T-helper 1 cell treated with Interleukin-12 subunit alpha and Interleukin-12 subunit beta and Interleukin-4 antibody, amounts not matched to agents 30 μg/mL and 1 μg/mL, for 36 hours (primary cell): ENCODE data around the gene LCE6A.

ENCODE experiments used
- H3K27ac Mint-ChIP-seq: one replicate; pipeline ENCODE4 v1.8.0; 2021; ENCODE audit warnings: mild to moderate bottlenecking, mixed read lengths
- H3K27me3 Mint-ChIP-seq: one replicate; pipeline ENCODE4 v1.8.0; 2021; ENCODE audit warnings: low read depth, mixed read lengths
- H3K36me3 Mint-ChIP-seq: one replicate; pipeline ENCODE4 v1.8.0; 2021; ENCODE audit warnings: low read depth, mixed read lengths
- H3K4me1 Mint-ChIP-seq: one replicate; pipeline ENCODE4 v1.8.0; 2021; ENCODE audit warnings: low read depth, mixed read lengths
- H3K4me3 Mint-ChIP-seq: one replicate; pipeline ENCODE4 v1.8.0; 2021; ENCODE audit warnings: mild to moderate bottlenecking, moderate library complexity, mixed read lengths
- H3K9me3 Mint-ChIP-seq: one replicate; pipeline ENCODE4 v1.8.0; 2021; ENCODE audit warnings: mixed read lengths

The LCE6A gene

DNA sequence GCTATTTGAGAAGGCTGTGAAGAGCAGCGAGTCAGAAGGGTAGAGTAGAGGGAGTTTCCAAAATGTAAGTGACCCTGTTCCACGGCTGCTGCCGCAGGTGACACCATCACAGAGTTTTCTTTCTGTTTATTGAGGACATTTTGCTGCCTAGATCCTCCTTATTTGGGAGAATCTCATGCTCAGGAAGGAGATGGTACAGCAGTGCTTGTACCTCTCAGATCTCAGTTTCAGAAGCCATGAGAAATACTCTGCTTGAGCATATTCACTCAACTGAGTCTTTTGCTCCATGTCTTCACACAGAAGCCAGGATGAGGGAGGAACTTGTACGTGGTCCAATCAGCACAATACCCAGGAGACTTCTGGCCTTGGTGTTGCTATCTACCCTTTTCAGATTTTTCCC, 18.7 kb downstream of the LCE6A start:
- Mint-ChIP-seq H3K27me3 (peaks cover 3% of the 10 kb centered on the region), H3K4me3 (no peak overlapping the region), H3K9me3 (no peaks in the 10 kb centered on the region), H3K36me3 (no peaks in the 10 kb centered on the region), H3K4me1 (no peaks in the 10 kb centered on the region), H3K27ac (no peak overlapping the region)

DNA sequence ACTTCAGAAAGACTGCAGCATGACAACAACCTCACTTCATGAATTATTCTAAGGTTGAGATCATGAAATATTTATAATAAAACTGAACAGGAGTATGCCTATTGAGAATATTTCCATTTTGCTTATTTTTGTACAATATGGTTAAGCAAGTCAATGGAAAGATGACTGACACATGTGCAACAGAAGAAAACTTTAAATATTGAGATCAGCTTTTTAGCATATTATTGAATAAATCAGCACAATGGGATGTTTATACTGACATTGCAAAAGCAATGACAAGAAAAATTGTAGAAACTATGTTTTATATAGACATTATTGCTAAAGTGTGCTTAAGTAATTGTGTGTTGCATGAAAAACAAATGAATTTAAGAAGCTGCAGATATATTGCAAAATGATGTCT, 21.8 kb downstream of the LCE6A start:
- Mint-ChIP-seq H3K9me3 (no peaks in the 10 kb centered on the region), H3K4me1 (no peaks in the 10 kb centered on the region), H3K36me3 (no peaks in the 10 kb centered on the region), H3K4me3 (no peak overlapping the region), H3K27ac (no peak overlapping the region), H3K27me3 (peaks cover 3% of the 10 kb centered on the region)

DNA sequence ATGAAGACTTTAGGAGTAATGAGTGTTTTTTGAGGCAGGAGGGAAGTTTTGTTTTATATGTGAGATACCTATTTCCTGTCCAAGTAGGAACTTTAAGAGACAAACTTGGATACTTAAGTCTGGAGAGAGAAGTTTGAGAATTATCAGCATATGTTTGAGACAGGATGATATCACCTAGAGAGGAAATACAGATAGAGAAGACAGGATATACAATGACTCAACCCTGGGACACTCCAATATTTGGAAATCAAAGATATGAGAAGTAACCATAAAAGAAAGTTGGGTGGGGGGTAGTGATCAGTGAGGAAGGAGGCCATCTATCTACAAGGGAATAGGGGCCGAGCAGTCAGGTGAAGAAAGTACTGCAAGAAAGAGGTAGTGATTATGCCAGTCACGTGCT, 23.7 kb downstream of the LCE6A start:
- H3K4me3 Mint-ChIP-seq, result no peak overlapping the region
- H3K36me3 Mint-ChIP-seq, result no peaks in the 10 kb centered on the region
- peaks cover under 1% of the 10 kb centered on the region for H3K27me3 Mint-ChIP-seq
- H3K27ac Mint-ChIP-seq, result no peak overlapping the region
- H3K9me3 Mint-ChIP-seq, result no peaks in the 10 kb centered on the region
- no peaks in the 10 kb centered on the region for H3K4me1 Mint-ChIP-seq

DNA sequence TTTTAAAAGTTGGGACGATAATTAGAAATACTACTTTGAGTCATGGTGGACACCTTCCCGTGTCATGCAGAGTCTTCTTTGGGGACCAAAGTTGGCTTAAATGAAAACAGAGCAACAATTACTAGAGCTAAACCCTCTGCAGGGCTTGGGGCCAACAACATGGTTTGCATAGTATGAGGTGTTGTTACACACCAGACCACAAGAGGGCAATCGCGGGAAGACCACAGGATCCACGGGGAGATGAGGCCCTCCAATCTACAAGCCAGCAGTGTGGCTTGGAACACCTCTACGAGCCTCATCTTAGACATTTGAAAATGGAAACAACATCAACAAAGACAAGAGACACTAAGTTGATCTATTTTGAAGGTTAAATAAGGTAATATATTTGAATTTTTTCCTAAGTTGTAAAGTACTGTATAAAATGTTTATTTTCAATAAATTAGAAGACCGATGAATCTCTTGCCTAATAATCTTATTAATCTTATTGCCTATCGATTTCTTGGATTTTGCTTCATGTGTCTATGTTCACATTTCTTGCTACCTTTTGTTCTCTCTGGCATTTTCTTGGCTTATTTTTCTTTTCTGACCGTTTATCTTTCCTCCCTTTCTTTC, 27.3 kb downstream of the LCE6A start:
- H3K36me3 Mint-ChIP-seq, result no peaks in the 10 kb centered on the region
- no peak overlapping the region for H3K4me3 Mint-ChIP-seq
- H3K4me1 Mint-ChIP-seq, result no peaks in the 10 kb centered on the region
- H3K27ac Mint-ChIP-seq, result no peak overlapping the region
- peaks cover 4% of the 10 kb centered on the region for H3K27me3 Mint-ChIP-seq
- no peaks in the 10 kb centered on the region for H3K9me3 Mint-ChIP-seq

DNA sequence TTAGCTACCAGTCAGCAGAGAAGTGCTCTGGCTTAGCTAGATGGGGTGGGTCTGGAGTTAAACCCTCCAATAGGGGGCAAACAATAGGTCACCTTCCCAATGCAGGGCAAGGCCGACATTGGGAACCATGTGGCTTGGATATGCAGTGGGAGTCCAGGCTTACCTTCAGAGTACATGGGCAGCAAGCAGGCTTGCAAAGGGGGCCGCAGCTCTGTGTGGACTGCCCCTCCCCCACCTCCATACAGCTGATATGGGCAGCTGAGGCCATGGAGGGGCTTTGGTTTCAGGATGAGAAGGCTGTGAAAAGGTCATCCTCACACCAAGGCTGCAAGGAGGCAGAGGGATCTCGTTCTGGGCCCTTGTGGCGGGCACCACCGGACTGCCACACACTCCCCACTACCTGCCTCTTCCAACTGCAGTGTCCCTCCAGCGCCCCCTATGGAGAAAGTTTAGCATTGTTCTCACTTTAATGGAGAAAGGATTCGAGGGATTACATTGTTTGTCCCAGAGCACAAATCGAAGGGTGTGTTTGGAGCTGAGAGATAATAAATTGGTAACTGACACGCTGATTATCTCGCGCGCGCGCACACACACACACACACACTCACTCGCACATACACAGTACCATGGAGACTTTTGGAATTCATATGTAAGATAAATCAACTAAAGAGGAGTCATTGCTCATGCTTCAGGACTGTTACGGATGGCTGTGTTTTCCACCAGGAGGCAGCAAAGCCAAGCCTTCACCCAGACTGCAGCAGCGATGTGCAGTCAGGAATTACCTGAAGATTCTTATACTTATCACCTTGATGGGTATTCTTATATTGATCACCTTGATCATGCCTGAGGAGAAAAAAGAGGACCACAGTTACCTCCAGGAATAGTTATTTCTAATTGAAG, 28.4 kb downstream of the LCE6A start:
- no peak overlapping the region for H3K4me3 Mint-ChIP-seq
- peaks cover 11% of the 10 kb centered on the region for H3K27me3 Mint-ChIP-seq
- H3K4me1 Mint-ChIP-seq, result no peaks in the 10 kb centered on the region
- no peaks in the 10 kb centered on the region for H3K36me3 Mint-ChIP-seq
- no peak overlapping the region for H3K27ac Mint-ChIP-seq
- no peaks in the 10 kb centered on the region for H3K9me3 Mint-ChIP-seq

DNA sequence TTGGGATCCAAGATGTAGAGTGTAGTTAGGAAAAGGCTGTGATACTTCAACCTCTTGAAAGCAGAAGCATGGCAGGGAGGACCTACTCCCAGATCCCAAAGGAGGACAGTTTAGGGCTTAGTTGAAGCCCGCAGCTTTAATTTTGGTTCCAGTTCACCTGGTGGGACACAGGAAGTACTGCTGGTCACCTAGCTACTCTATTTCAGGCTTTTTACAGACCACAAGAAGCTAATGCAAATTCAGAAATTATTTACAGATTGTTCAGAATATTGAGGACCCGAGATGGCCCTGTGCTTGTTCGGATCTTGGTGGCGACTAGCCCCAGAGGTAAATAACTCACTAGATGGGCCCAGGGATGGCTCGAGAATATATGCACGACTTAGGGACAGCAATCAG, 29.1 kb downstream of the LCE6A start:
- Mint-ChIP-seq H3K4me1 (no peaks in the 10 kb centered on the region), H3K27ac (no peak overlapping the region), H3K27me3 (peaks cover 11% of the 10 kb centered on the region), H3K36me3 (no peaks in the 10 kb centered on the region), H3K4me3 (no peak overlapping the region), H3K9me3 (no peaks in the 10 kb centered on the region)

DNA sequence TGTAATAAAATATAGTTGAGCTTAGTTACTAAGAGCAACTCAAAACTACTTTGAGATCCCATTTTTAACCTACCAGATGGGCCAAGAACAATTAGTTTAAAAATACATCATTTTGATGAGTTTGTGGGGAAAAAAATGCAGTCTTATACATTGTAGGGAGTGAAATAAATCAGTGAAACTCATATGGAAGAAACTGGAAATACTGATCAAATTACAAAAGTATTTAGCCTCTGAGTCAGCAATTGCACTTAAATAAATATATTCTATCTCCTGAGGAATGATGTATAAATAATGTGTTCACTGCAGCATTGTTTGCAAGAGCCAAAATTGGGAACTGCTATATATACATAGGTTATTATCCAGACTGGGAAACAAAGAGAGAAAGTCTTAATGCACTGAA, 30.8 kb downstream of the LCE6A start:
- Mint-ChIP-seq H3K4me1 (no peaks in the 10 kb centered on the region), H3K9me3 (no peaks in the 10 kb centered on the region), H3K27me3 (peaks cover 11% of the 10 kb centered on the region), H3K36me3 (no peaks in the 10 kb centered on the region), H3K27ac (no peak overlapping the region), H3K4me3 (no peak overlapping the region)

DNA sequence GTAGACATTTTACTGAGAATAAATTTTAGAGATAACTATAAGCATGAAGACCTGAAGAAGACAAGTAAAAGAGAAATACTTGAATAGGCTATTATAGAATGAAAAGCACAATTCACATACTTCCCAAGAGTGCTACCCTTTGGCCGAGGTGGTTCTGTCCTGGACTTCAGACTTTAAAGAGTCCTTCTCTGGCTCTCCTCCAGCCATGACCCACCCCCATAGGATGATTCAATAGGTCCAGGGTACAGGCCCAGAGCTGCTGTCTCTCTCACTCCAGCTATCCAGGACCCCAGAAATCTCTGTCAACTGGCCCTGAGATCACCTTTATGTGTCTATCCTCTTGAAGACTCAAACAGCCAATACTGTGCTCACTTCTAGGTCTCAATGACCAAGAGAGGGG, 34.2 kb downstream of the LCE6A start:
- Mint-ChIP-seq H3K9me3 (no peaks in the 10 kb centered on the region), H3K27ac (no peak overlapping the region), H3K4me3 (no peak overlapping the region), H3K4me1 (no peaks in the 10 kb centered on the region), H3K36me3 (no peaks in the 10 kb centered on the region), H3K27me3 (peaks cover 7% of the 10 kb centered on the region)

DNA sequence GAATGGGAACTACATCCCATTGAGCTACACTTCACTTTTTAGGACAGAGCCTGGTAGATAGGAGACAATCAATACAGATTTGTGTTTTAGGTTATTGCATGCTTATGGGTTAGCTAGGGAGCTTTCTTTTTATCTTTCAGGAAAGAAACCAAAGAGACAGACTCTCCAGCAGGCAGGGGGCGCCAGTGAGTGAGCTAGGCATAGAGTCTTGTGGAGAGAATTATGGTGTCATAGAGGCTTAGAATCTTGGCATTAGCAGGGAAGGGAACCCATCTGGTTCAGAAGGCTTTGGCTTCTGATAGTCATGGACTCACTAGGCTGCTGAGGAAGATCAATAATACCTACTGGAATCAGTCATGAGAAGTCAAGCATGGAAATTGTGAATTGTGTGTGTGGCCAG, 35.4 kb downstream of the LCE6A start, which contains the start of gene SMCP:
TSS of gene SMCP (plus strand) at position 281 of the 400 bp plus-strand sequence. CDS start 6,101 bp downstream, outside the sequence.
- peaks cover 7% of the 10 kb centered on the region for H3K27me3 Mint-ChIP-seq
- no peaks in the 10 kb centered on the region for H3K9me3 Mint-ChIP-seq
- H3K27ac Mint-ChIP-seq, result no peak within 1 kb of the TSS
- H3K4me3 Mint-ChIP-seq, result no peak within 1 kb of the TSS
- no peaks in the 10 kb centered on the region for H3K4me1 Mint-ChIP-seq
- H3K36me3 Mint-ChIP-seq, result no peaks in the 10 kb centered on the region

DNA sequence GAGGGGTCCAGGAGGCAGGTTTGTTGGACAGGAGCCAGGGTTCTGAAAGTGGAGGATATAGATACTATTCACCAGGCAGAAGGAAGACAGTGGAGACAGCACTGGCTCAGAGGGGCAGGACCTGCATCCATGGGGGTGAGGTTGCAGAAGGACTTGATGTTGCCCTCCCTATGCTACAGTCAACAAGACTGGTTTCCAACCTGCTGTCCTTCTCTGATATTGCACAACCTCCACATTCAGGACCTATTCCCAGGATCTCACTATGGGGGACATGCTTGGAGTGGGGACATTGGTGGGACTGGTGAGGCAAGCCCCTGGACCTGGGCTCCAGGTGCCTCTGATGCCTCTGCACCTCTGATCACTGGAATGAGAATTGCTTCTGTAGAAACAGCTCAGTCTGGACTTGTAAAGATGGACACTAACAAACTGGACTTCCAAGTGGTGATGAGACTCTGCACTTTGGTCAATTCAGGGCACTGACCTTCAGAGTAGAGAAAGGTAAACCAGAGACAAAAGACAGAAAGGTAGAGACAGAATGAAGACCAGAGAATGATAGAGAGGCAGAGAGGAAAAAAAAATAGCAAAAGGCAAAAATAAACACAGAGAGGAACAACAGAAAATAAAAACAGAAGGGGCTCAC, 37.0 kb downstream of the LCE6A start:
- H3K27me3 Mint-ChIP-seq, result peaks cover 11% of the 10 kb centered on the region
- no peak overlapping the region for H3K27ac Mint-ChIP-seq
- no peaks in the 10 kb centered on the region for H3K36me3 Mint-ChIP-seq
- H3K4me3 Mint-ChIP-seq, result no peak overlapping the region
- no peaks in the 10 kb centered on the region for H3K9me3 Mint-ChIP-seq
- no peaks in the 10 kb centered on the region for H3K4me1 Mint-ChIP-seq

DNA sequence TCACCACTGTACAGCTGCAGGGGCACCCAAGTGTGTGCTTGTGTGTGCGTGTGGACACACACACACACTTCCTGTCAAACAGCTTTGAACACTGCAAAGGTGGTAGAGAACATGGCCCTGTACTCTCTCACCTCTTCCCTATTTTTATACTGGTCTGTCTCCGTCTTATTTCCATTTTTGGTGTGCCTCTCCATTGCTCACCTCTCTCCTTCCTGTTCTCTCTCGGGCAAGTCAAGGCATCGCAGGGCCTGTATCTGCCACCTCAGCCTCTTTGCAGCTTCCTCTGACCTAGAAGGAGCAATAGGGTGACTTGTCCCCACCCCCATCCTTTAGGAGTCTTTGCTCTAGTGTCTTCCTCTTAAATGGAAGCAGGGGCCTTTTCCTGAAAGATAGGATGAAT, 37.7 kb downstream of the LCE6A start:
- Mint-ChIP-seq H3K36me3 (no peaks in the 10 kb centered on the region), H3K4me3 (no peak overlapping the region), H3K27ac (no peak overlapping the region), H3K4me1 (no peaks in the 10 kb centered on the region), H3K27me3 (peaks cover 10% of the 10 kb centered on the region), H3K9me3 (no peaks in the 10 kb centered on the region)

DNA sequence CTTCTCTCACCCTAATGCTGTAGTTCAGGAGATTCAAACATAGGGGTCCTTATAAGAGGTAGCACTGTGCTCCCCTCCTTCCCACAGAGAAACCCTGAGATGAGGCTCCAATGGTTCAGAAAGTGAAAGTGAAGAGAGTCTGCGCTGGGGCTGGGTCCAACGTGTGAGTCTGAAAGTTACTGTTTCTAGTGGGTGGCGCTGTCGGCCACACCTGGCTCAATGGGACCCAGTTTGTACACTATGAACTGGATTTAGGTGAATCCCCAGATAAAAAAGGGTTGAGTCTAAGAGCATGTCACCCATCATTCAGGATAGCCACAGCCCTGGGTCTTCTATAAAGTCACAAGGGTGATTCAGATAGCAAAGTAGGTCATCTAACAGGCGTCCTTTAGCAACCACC, 38.3 kb downstream of the LCE6A start:
- Mint-ChIP-seq H3K27me3 (peaks cover 5% of the 10 kb centered on the region), H3K27ac (no peak overlapping the region), H3K4me1 (no peaks in the 10 kb centered on the region), H3K4me3 (no peak overlapping the region), H3K9me3 (no peaks in the 10 kb centered on the region), H3K36me3 (no peaks in the 10 kb centered on the region)

DNA sequence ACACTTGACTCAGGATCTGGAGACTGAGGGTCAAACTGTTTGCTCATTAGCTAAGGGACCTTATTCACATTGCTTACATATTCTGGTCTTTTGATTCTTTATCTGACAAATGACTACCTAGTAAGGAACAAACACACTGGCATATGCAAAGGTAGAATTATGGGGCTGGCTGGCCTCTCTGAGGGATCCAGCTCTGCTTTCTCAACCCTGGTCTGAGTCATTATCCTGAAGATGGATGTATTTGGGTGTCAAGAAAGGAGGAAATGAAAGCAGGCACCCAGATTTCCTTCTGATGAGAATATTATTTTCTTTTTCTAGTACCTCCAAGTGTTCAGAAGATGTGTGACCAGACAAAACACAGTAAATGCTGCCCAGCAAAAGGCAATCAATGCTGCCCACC, 41.4 kb downstream of the LCE6A start:
- Mint-ChIP-seq H3K27ac (no peak overlapping the region), H3K36me3 (no peaks in the 10 kb centered on the region), H3K27me3 (peaks cover 13% of the 10 kb centered on the region), H3K9me3 (no peaks in the 10 kb centered on the region), H3K4me1 (no peaks in the 10 kb centered on the region), H3K4me3 (no peak overlapping the region)

DNA sequence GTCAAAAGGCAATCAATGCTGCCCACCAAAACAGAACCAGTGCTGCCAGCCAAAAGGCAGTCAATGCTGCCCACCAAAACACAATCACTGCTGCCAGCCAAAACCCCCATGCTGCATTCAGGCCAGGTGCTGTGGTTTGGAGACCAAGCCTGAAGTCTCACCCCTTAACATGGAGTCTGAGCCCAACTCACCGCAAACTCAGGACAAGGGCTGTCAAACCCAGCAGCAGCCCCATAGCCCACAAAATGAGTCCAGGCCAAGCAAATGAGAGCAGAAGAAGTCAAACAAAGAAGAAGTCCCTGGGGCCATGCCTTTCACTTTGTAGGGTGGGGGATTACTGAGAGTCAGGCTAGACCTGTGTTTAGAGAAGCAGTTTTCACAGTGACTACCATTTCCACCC, 41.9 kb downstream of the LCE6A start:
- Mint-ChIP-seq H3K36me3 (no peaks in the 10 kb centered on the region), H3K4me1 (no peaks in the 10 kb centered on the region), H3K4me3 (no peak overlapping the region), H3K27me3 (peaks cover 14% of the 10 kb centered on the region), H3K27ac (no peak overlapping the region), H3K9me3 (no peaks in the 10 kb centered on the region)
